CD8-positive, alpha-beta memory T cell (primary cell): ENCODE data around the gene KDM2B. TPM values are rescaled to one million over a fixed set of nuclear protein-coding genes. Genes with fewer than 3 reads are reported as not detected.
"Not testable (repeated sequence)": the region's sequence is repeated elsewhere in the genome, so short reads cannot be mapped to it uniquely, and the experiment has no call there.

Source experiments
- CTCF ChIA-PET: fragments of 350-600 bp; sonication (Branson Sonifier 250); formaldehyde crosslinking; loops from one replicate; lab custom pipeline; 2021; ENCODE audit warnings: antibody characterized with exemption; lab: Charles Lee
- POLR2A ChIA-PET: fragments of 350-600 bp; sonication (Branson Sonifier 250); formaldehyde crosslinking; loops from one replicate; lab custom pipeline; 2021; ENCODE audit warnings: antibody characterized with exemption; lab: Charles Lee
- DNase-seq, 5 donors: peaks; one replicate each; pipeline versions ENCODE4 v3.0.0 to v3.0.0-alpha.2; 2020 to 2022; ENCODE audit warnings: mixed read lengths in 1 of 5
- H3K27ac ChIP-seq: one replicate; pipeline ENCODE4 v1.7.0; 2013; ENCODE audit warnings: low read depth, mild to moderate bottlenecking, low read length, moderate library complexity
- H3K27me3 ChIP-seq: 2 replicates; pipeline ENCODE4 v1.7.0; 2013; ENCODE audit warnings: low read length, mild to moderate bottlenecking; ENCODE audit not compliant: insufficient read depth, poor library complexity, severe bottlenecking
- H3K36me3 ChIP-seq: 2 replicates; pipeline ENCODE4 v1.7.0; 2013; ENCODE audit warnings: mild to moderate bottlenecking, low read length, moderate library complexity; ENCODE audit not compliant: insufficient read depth
- H3K4me1 ChIP-seq: 2 replicates; pipeline ENCODE4 v1.7.0; 2013; ENCODE audit warnings: mild to moderate bottlenecking, low read length, moderate library complexity; ENCODE audit not compliant: insufficient read depth
- H3K4me3 ChIP-seq: 2 replicates; pipeline ENCODE4 v1.7.0; 2013; ENCODE audit warnings: mild to moderate bottlenecking, low read length
- H3K9me3 ChIP-seq: 2 replicates; pipeline ENCODE4 v1.7.0; 2013; ENCODE audit warnings: mild to moderate bottlenecking, low read length
- H3K27ac Mint-ChIP-seq, 8 donors: one replicate each; pipeline ENCODE4 v1.8.0; 2020 to 2021; ENCODE audit warnings: mixed read lengths in 8 of 8, mild to moderate bottlenecking in 6 of 8, inconsistent platforms in 3 of 8, moderate library complexity in 3 of 8
- H3K27me3 Mint-ChIP-seq, 2 donors: one replicate each; pipeline ENCODE4 v1.8.0; 2020 to 2021; ENCODE audit warnings: mixed read lengths in 2 of 2, mild to moderate bottlenecking in 1 of 2, moderate library complexity in 1 of 2
- H3K36me3 Mint-ChIP-seq, 3 donors: one replicate each; pipeline ENCODE4 v1.8.0; 2020 to 2021; ENCODE audit warnings: mixed read lengths in 3 of 3, inconsistent platforms in 1 of 3, mild to moderate bottlenecking in 1 of 3
- H3K4me1 Mint-ChIP-seq, 3 donors: one replicate each; pipeline ENCODE4 v1.8.0; 2020 to 2021; ENCODE audit warnings: mixed read lengths in 3 of 3, inconsistent platforms in 1 of 3, mild to moderate bottlenecking in 1 of 3
- H3K4me3 Mint-ChIP-seq, 7 donors: one replicate each; pipeline ENCODE4 v1.8.0; 2020 to 2021; ENCODE audit warnings: mixed read lengths in 7 of 7, mild to moderate bottlenecking in 6 of 7, moderate library complexity in 4 of 7, inconsistent platforms in 2 of 7
- H3K9me3 Mint-ChIP-seq, 5 donors: one replicate each; pipeline ENCODE4 v1.8.0; 2020 to 2022; ENCODE audit warnings: mixed read lengths in 5 of 5, mild to moderate bottlenecking in 3 of 5, moderate library complexity in 2 of 5, inconsistent platforms in 1 of 5
- polyA plus RNA-seq: library from polyadenylated mRNA; unstranded; fragments of 300-500 nt; fragmentation: Illumina TruSeq; gene quantifications from one replicate; pipeline ENCODE4 v1.2.3, GENCODE V29; 2021
- total RNA-seq, 2 experiments: library from RNA; stranded (reverse); gene quantifications; one replicate each; pipeline ENCODE4 v1.2.3, GENCODE V29; 2021

KDM2B gene
- total and polyA plus RNA-seq, 3 experiments from 2014 or later: 18.3 to 64.0 (median 63.2) TPM

DNA sequence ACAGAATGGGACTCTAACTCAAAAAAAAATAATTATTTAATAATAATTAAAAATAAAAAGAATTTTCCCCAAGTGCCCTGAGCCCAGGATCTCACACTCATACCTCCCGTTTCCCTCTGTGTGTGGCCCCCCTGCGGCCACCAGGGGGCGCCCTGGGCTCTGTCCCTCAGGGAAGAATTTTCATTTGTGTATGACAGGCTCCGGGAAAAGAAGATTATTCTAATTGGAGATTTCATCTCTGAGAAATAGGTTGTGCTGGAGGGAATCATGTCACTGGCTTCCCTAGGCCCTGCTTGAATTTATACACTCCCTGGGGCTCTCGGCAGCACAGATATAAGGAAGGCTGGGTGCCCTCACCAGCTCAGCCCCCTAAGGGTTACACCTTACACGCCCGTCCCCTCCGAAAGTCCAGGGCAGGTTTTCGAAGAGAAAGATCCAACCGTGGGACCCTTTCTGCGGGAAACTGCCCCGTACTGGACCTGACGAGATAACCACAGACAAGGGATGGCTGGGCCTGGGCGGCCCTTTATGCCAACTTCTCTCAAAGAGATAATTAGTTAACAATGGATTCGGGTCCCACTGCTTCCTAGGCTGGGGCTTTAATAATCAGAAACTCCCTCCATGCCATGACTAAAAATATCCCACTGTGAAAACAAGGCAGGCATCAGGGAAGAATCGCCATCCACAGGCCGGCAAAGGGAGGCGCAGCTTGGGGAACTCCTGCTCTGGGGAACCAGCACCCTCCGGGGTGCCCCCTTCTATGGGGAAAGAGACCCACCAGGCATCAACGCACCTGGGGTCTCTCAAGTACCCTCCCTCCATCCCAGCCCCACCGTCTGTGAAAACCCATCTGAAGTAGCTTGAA lies 80.7 kb downstream of the KDM2B start:
- CTCF ChIA-PET: interaction anchor here (0.6 to 2.6 kb wide), 25 partner anchors 9 to 295 kb away, joined by 3 to 16 read pairs (median 5); partner anchors contain the start of genes MORN3 and ORAI1
- H3K27ac Mint-ChIP-seq: peak overlapping the region in 4 of 8 donors; percentile 19 to 94 (median 73)
- peaks cover 10% of the 10 kb centered on the region for H3K4me1 ChIP-seq

GRCh38 chr12:121495746-121496145 lies 85.1 kb downstream of the KDM2B start:
- ChIA-PET POLR2A (interaction anchor here (0.5 to 0.7 kb wide), 4 partner anchors 16 to 1171 kb away, joined by 3 to 5 read pairs (median 4); no protein-coding TSS in a partner anchor), CTCF (interaction anchor here (0.6 to 3.5 kb wide), 15 partner anchors 11 to 298 kb away, joined by 3 to 10 read pairs (median 4); partner anchors contain the start of genes ORAI1 and RHOF)
- no peak overlapping the region for H3K27ac ChIP-seq
- Mint-ChIP-seq H3K9me3 (no peaks in the 10 kb centered on the region), H3K27me3 (no peaks in the 10 kb centered on the region), H3K27ac (peak overlapping the region in 5 of 8 donors; percentile 17 to 84 (median 58)), H3K4me3 (peak overlapping the region in 3 of 7 donors; percentile 12 to 31 (median 15)), H3K4me1 (peaks cover 28 to 56% (median 41%) of the 10 kb centered on the region in 3 donors), H3K36me3 (peaks cover 0 to 39% (median 5%) of the 10 kb centered on the region in 3 donors)
- no peak overlapping the region for H3K4me3 ChIP-seq
- H3K36me3 ChIP-seq: peaks cover 6% of the 10 kb centered on the region
- DNase-seq: no peak
- no peaks in the 10 kb centered on the region for H3K9me3 ChIP-seq
- no peaks in the 10 kb centered on the region for H3K27me3 ChIP-seq
- H3K4me1 ChIP-seq: peaks cover 10% of the 10 kb centered on the region

More for the DNA sequence above, 80.7 kb downstream of the KDM2B start:
- peak; percentile 61 to 81 (median 67) for DNase-seq
- Mint-ChIP-seq H3K27me3 (no peaks in the 10 kb centered on the region), H3K4me3 (no peak overlapping the region), H3K36me3 (peaks cover 0 to 35% (median 2%) of the 10 kb centered on the region in 3 donors), H3K4me1 (peaks cover 28 to 55% (median 32%) of the 10 kb centered on the region in 3 donors), H3K9me3 (no peaks in the 10 kb centered on the region)
- Histone ChIP-seq H3K27me3 (no peaks in the 10 kb centered on the region), H3K4me3 (no peak overlapping the region), H3K9me3 (no peaks in the 10 kb centered on the region), H3K36me3 (peaks cover 5% of the 10 kb centered on the region), H3K27ac (no peak overlapping the region)
- POLR2A ChIA-PET: interaction anchor here (1.4 kb wide), 1 partner anchor 127 kb away, joined by 5 read pairs; no protein-coding TSS in a partner anchor

GRCh38 chr12:121494093-121494787 lies 86.6 kb downstream of the KDM2B start:
- Mint-ChIP-seq H3K4me3 (no peak overlapping the region), H3K27ac (peak overlapping the region in 4 of 8 donors; percentile 29 to 68 (median 56)), H3K9me3 (no peaks in the 10 kb centered on the region), H3K27me3 (no peaks in the 10 kb centered on the region), H3K4me1 (peaks cover 26 to 55% (median 41%) of the 10 kb centered on the region in 3 donors), H3K36me3 (peaks cover 0 to 46% (median 5%) of the 10 kb centered on the region in 3 donors)
- DNase-seq: peak; percentile 26 to 74 (median 47)
- POLR2A ChIA-PET: no interaction called here
- Histone ChIP-seq H3K27ac (no peak overlapping the region), H3K4me3 (no peak overlapping the region), H3K36me3 (peaks cover 13% of the 10 kb centered on the region), H3K27me3 (no peaks in the 10 kb centered on the region), H3K4me1 (peaks cover 10% of the 10 kb centered on the region), H3K9me3 (no peaks in the 10 kb centered on the region)
- CTCF ChIA-PET: interaction anchor here (0.8 to 2.5 kb wide), 23 partner anchors 9 to 300 kb away, joined by 3 to 10 read pairs (median 4); partner anchors contain the start of genes ORAI1 and RHOF

DNA sequence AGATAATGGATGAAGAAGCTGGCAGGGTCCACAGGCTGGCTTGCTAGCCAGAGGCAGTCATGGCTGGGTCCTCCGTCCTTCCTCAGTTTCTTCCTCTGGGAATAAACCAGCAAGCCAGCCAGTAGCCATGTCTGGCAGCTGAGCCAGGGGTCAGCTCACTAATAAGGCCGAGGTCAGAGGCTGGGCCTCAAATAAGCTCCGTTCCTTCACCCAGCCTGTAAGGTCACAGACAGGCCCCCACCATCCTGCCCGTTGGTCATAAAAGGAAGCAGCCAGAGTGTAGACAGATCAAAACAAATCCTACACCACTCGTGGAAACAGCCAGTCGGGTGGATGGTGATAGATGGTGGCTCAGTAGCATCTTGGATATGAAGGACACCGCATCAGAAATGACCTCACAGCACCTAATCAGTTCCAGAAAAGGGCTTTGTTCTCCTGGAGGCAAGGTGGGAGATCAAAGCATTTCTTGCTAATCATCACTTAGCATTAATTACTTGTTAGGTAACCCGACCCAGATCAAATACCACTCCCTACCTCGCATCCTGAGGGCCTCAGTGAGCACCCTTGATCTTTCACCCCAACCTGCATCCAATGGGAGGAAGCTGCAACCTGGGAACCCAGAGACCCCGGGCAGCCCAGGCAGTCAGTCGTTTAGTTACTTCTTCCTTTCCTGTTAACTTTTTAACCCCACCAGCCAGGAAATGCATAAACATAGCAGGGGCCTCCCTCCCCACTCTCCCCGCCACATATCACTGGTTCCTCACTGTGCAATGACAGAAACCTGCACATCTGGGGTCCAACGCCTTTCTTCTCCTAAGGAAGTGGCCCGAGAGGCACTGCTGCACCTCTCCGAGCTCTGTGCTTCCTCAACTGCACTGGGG lies 90.2 kb downstream of the KDM2B start:
- no peaks in the 10 kb centered on the region for H3K4me1 ChIP-seq
- POLR2A ChIA-PET: no interaction called here
- Mint-ChIP-seq H3K9me3 (no peaks in the 10 kb centered on the region), H3K4me3 (peak overlapping the region in 1 of 7 donors; percentile 76), H3K4me1 (peaks cover 14 to 38% (median 27%) of the 10 kb centered on the region in 3 donors), H3K27me3 (no peaks in the 10 kb centered on the region), H3K36me3 (peaks cover 0 to 46% (median 5%) of the 10 kb centered on the region in 3 donors), H3K27ac (peak overlapping the region in 2 of 8 donors; percentile 51 to 73)
- no peak overlapping the region for H3K4me3 ChIP-seq
- CTCF ChIA-PET: interaction anchor here (1.2 to 1.7 kb wide), 3 partner anchors 9 to 192 kb away, joined by 3 to 6 read pairs (median 3); no protein-coding TSS in a partner anchor
- DNase-seq: no peak
- H3K36me3 ChIP-seq: peaks cover 12% of the 10 kb centered on the region
- H3K27ac ChIP-seq: no peak overlapping the region
- no peaks in the 10 kb centered on the region for H3K9me3 ChIP-seq
- no peaks in the 10 kb centered on the region for H3K27me3 ChIP-seq

- Histone ChIP-seq H3K27ac (no peak overlapping the region), H3K27me3 (no peaks in the 10 kb centered on the region), H3K9me3 (no peaks in the 10 kb centered on the region), H3K36me3 (peaks cover 8% of the 10 kb centered on the region), H3K4me1 (no peaks in the 10 kb centered on the region), H3K4me3 (no peak overlapping the region)
- ChIA-PET POLR2A (no interaction called here), CTCF (interaction anchor here (1.2 to 1.5 kb wide), 2 partner anchors 11 to 193 kb away, joined by 3 read pairs; no protein-coding TSS in a partner anchor)
- Mint-ChIP-seq H3K4me3 (no peak overlapping the region), H3K27me3 (no peaks in the 10 kb centered on the region), H3K36me3 (peaks cover 0 to 45% (median 3%) of the 10 kb centered on the region in 3 donors), H3K27ac (peak overlapping the region in 1 of 8 donors; percentile 19), H3K9me3 (no peaks in the 10 kb centered on the region), H3K4me1 (peaks cover 12 to 35% (median 24%) of the 10 kb centered on the region in 3 donors)
- no peak for DNase-seq
These were observed 90.9 kb downstream of the KDM2B start for GRCh38 chr12:121489874-121490273.

- Histone ChIP-seq H3K4me3 (no peak overlapping the region), H3K9me3 (no peaks in the 10 kb centered on the region), H3K4me1 (no peaks in the 10 kb centered on the region), H3K36me3 (no peaks in the 10 kb centered on the region), H3K27me3 (no peaks in the 10 kb centered on the region), H3K27ac (no peak overlapping the region)
- Mint-ChIP-seq H3K9me3 (no peaks in the 10 kb centered on the region), H3K27me3 (peaks cover 0 to 3% of the 10 kb centered on the region in 2 donors), H3K36me3 (peaks cover 0 to 42% (median 11%) of the 10 kb centered on the region in 3 donors), H3K4me1 (peaks cover 5 to 20% (median 6%) of the 10 kb centered on the region in 3 donors), H3K27ac (peak overlapping the region in 1 of 8 donors; percentile 35), H3K4me3 (no peak overlapping the region)
- DNase-seq: no peak
- ChIA-PET CTCF (interaction anchor here (1.8 kb wide), 1 partner anchor 10 kb away, joined by 7 read pairs; no protein-coding TSS in a partner anchor), POLR2A (no interaction called here)
These were observed 95.9 kb downstream of the KDM2B start for GRCh38 chr12:121484967-121485366.

DNA sequence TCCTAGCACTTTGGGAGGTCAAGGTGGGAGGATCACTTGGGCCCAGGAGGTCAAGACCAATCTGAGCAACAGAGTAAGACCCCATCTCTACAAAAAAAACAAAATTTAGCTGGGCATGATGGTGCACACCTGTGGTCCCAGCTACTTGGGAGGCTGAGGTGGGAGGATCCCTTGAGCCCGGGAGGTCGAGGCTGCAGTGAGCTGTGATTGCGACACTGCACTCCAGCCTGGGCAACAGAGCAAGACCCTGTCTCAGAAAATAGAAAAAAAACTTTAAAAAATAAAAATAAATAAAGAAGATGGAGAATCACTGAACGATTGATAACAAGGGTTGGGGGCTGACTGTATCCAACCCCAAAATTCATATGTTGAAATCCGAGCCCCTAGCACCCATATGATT lies 96.3 kb downstream of the KDM2B start:
- POLR2A ChIA-PET, H3K4me1 ChIP-seq, H3K27me3 Mint-ChIP-seq, H3K9me3 ChIP-seq, H3K36me3 ChIP-seq, H3K27ac ChIP-seq, H3K4me3 Mint-ChIP-seq, H3K4me3 ChIP-seq, H3K9me3 Mint-ChIP-seq, DNase-seq, H3K27me3 ChIP-seq: not testable (repeated sequence)
- Mint-ChIP-seq H3K27ac (peak overlapping the region in 2 of 8 donors; percentile 32 to 35), H3K4me1 (peaks cover 5 to 20% (median 6%) of the 10 kb centered on the region in 3 donors), H3K36me3 (peaks cover 0 to 39% (median 11%) of the 10 kb centered on the region in 3 donors)
- CTCF ChIA-PET: interaction anchor here (1.8 kb wide), 1 partner anchor 11 kb away, joined by 7 read pairs; no protein-coding TSS in a partner anchor
